ENCODE results near the gene PLN.

DNA sequence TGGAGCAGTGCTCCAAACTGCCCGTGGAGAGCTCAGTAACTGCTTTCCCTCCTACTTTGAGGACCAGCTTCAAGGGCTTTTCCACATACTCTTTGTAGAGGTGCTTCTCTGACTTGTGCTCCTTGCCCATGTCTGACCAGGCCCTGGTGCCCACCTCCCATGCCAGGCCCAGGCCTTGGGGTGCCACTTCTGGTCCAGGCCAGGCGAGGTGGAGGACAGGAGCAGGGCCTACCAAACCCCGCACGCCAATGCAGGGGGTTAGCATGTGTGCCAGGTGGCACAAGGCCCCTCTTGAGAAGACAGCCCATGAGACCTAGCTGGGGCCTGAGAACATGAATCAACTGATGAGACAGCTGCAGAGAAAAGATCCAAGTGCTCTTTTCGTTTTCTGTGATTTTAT is 47.0 kb upstream of the PLN start:
- TF ChIP-seq CTCF (conservative IDR thresholded peaks at IDR 0.05): no peak
- no peak for TF ChIP-seq EZH2 (IDR thresholded peaks at IDR 0.05; ENCODE audit: low read depth)

Measured in PC-9 (cell line).